Pericardium fibroblast (primary cell): ENCODE data around the gene TOMM20. TPM values are rescaled to one million over a fixed set of nuclear protein-coding genes. Genes with fewer than 3 reads are reported as not detected.

Experiments
- total RNA-seq: library from RNA; depleted of rRNA; stranded (reverse); fragments of >200 nt; gene quantifications from 2 replicates; pipeline ENCODE4 v1.2.3, GENCODE V29; 2015

Gene TOMM20
- total RNA-seq: 85.4 and 89.7 TPM in 2 replicates

GRCh38 chr1:235128456-235129328, at the start of gene TOMM20:
Gene TOMM20, minus strand, starts transcription at chr1:235128837. Its CDS starts 122 bp downstream, at chr1:235128715.

GRCh38 chr1:235160957-235161684, 32.5 kb upstream of the TOMM20 start, which contains the start of gene RBM34:
Gene RBM34, minus strand, starts transcription at chr1:235161250. Its CDS starts 24 bp downstream, at chr1:235161226.

Other genes with a start within 250 kb of the TOMM20 start
- 39.7 and 44.6 TPM in 2 replicates for gene RBM34, start 32.4 kb upstream of the TOMM20 start, total RNA-seq
- 9.4 and 9.8 TPM in 2 replicates for gene ARID4B, start 199.3 kb upstream of the TOMM20 start, total RNA-seq
- 22.9 and 24.3 TPM in 2 replicates for gene GGPS1, start 199.7 kb upstream of the TOMM20 start, total RNA-seq
- 6.7 and 15.5 TPM in 2 replicates for gene TBCE, start 238.6 kb upstream of the TOMM20 start, total RNA-seq